Measurements from ENCODE around the gene HES4. TPM values are rescaled to one million over a fixed set of nuclear protein-coding genes. Genes with fewer than 3 reads are reported as not detected.

Gene HES4
- total RNA-seq, 1 experiment from 2014 or later: 233 TPM

DNA sequence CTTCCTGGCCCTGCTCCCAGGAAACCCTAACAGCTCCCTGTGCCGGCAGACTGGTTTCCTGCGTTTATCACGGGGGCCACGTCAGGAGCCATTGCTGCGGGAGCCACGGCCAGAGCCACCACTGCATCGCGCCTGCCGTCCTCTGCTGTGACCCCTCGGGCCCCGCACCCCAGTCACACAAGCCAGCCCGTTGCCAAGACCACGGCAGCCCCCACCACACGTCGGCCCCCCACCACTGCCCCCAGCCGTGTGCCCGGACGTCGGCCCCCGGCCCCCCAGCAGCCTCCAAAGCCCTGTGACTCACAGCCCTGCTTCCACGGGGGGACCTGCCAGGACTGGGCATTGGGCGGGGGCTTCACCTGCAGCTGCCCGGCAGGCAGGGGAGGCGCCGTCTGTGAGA, 48.1 kb upstream of the HES4 start:
- POLR2A ChIA-PET (ENCODE audit: unreplicated experiment): no interaction called here
- H3K4me2 ChIP-seq (ENCODE audit: low read length): no peak overlapping the region
- ATAC-seq: no peak
- H3K27ac ChIP-seq (ENCODE audit: low read length): no peak overlapping the region
- H2AFZ ChIP-seq (ENCODE audit: low read length): no peak overlapping the region
- intact Hi-C loops (cut with micrococcal nuclease): no loop called here
- DNase-seq: no peak
- no peaks in the 10 kb centered on the region for H3K27me3 ChIP-seq (ENCODE audit: low read length)
- CTCF ChIA-PET: no interaction called here
- H3K4me1 ChIP-seq (ENCODE audit: insufficient read depth, low read length): no peaks in the 10 kb centered on the region
- H3K79me2 ChIP-seq (ENCODE audit: low read length): peaks cover 9% of the 10 kb centered on the region
- TF ChIP-seq, protein P1, sequence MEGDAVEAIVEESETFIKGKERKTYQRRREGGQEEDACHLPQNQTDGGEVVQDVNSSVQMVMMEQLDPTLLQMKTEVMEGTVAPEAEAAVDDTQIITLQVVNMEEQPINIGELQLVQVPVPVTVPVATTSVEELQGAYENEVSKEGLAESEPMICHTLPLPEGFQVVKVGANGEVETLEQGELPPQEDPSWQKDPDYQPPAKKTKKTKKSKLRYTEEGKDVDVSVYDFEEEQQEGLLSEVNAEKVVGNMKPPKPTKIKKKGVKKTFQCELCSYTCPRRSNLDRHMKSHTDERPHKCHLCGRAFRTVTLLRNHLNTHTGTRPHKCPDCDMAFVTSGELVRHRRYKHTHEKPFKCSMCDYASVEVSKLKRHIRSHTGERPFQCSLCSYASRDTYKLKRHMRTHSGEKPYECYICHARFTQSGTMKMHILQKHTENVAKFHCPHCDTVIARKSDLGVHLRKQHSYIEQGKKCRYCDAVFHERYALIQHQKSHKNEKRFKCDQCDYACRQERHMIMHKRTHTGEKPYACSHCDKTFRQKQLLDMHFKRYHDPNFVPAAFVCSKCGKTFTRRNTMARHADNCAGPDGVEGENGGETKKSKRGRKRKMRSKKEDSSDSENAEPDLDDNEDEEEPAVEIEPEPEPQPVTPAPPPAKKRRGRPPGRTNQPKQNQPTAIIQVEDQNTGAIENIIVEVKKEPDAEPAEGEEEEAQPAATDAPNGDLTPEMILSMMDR (conservative IDR thresholded peaks at IDR 0.05; ENCODE audit: low read depth, low read length): no peak
- no peak for TF ChIP-seq EZH2 (IDR thresholded peaks at IDR 0.05; ENCODE audit: low read length, unreplicated experiment)
- no peak for TF ChIP-seq EZH2phosphoT487 (IDR thresholded peaks at IDR 0.05; ENCODE audit: borderline replicate concordance, low read length)
- H3K9me3 ChIP-seq (ENCODE audit: low read length): no peaks in the 10 kb centered on the region
- H3K36me3 ChIP-seq (ENCODE audit: low read depth, low read length): peaks cover 82% of the 10 kb centered on the region
- no peaks in the 10 kb centered on the region for H3F3A ChIP-seq (ENCODE audit: low read length, unreplicated experiment)
- H3K9me2 ChIP-seq (replicated peaks; ENCODE audit: low read length): no peaks in the 10 kb centered on the region
- H4K20me1 ChIP-seq (ENCODE audit: low read length): peaks cover 10% of the 10 kb centered on the region; the same call in 1 of the 2 replicates
- BruUV-seq (replicated peaks): no TSS peak
- H3K4me3 ChIP-seq (ENCODE audit: low read length): no peak overlapping the region
- H3K9ac ChIP-seq (ENCODE audit: low read length): no peak overlapping the region

DNA sequence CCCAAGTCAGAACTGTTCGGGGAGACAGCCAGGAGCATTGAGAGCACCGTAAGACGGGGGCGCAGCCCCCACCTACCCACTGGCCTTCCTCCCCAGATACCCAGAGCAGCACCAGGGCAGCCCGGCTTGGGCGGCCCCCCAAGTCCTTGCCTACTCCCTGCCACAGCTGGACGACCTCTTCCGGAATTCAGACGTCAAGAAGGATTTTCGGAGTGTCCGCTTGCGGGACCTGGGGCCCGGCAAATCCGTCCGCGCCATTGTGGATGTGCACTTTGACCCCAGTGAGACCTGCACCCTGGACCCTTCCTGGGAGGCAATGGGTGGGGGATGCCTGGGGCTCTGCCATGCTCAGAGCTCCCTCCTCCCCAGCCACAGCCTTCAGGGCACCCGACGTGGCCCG, 47.5 kb upstream of the HES4 start:
- H3K9ac ChIP-seq (ENCODE audit: low read length): no peak overlapping the region
- H3K4me3 ChIP-seq (ENCODE audit: low read length): no peak overlapping the region
- no peak for TF ChIP-seq EZH2 (IDR thresholded peaks at IDR 0.05; ENCODE audit: low read length, unreplicated experiment)
- no peak overlapping the region for H3K4me2 ChIP-seq (ENCODE audit: low read length)
- H2AFZ ChIP-seq (ENCODE audit: low read length): no peak overlapping the region
- no peak for ATAC-seq
- H3K9me2 ChIP-seq (replicated peaks; ENCODE audit: low read length): no peaks in the 10 kb centered on the region
- CTCF ChIA-PET: no interaction called here
- no peak overlapping the region for H3K27ac ChIP-seq (ENCODE audit: low read length)
- H3K9me3 ChIP-seq (ENCODE audit: low read length): no peaks in the 10 kb centered on the region
- H3K27me3 ChIP-seq (ENCODE audit: low read length): no peaks in the 10 kb centered on the region
- POLR2A ChIA-PET (ENCODE audit: unreplicated experiment): no interaction called here
- H4K20me1 ChIP-seq (ENCODE audit: low read length): peaks cover 15% of the 10 kb centered on the region
- DNase-seq: no peak
- no TSS peak for BruUV-seq (replicated peaks)
- H3K79me2 ChIP-seq (ENCODE audit: low read length): peaks cover 15% of the 10 kb centered on the region
- H3K4me1 ChIP-seq (ENCODE audit: insufficient read depth, low read length): no peaks in the 10 kb centered on the region
- peaks cover 81% of the 10 kb centered on the region for H3K36me3 ChIP-seq (ENCODE audit: low read depth, low read length)
- intact Hi-C loops (cut with micrococcal nuclease): no loop called here
- no peaks in the 10 kb centered on the region for H3F3A ChIP-seq (ENCODE audit: low read length, unreplicated experiment)

DNA sequence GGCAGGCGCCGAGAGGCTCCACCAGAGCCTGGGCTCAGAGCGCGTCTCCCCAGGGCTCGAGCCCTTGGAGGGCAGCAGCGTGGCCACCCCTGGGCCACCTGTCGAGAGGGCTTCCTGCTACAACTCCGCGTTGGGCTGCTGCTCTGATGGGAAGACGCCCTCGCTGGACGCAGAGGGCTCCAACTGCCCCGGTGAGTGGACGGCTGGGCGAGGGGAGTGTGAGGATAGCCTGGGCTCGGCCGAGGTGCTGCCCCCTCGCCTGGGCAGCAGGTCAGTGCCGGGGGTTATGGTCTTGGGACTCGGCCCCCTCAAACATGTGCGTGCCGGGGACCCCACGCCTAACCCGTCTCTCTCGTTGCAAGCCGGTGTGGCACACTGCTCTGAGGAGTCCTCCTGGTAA, 46.9 kb upstream of the HES4 start:
- Histone ChIP-seq H3K36me3 (ENCODE audit: low read depth, low read length) (peaks cover 81% of the 10 kb centered on the region), H3K9ac (ENCODE audit: low read length) (no peak overlapping the region), H3F3A (ENCODE audit: low read length, unreplicated experiment) (no peaks in the 10 kb centered on the region), H2AFZ (ENCODE audit: low read length) (no peak overlapping the region), H3K27me3 (ENCODE audit: low read length) (no peaks in the 10 kb centered on the region), H3K4me2 (ENCODE audit: low read length) (no peak overlapping the region), H4K20me1 (ENCODE audit: low read length) (peaks cover 22% of the 10 kb centered on the region), H3K9me3 (ENCODE audit: low read length) (no peaks in the 10 kb centered on the region), H3K79me2 (ENCODE audit: low read length) (peaks cover 21% of the 10 kb centered on the region), H3K27ac (ENCODE audit: low read length) (no peak overlapping the region), H3K9me2 (replicated peaks; ENCODE audit: low read length) (no peaks in the 10 kb centered on the region), H3K4me3 (ENCODE audit: low read length) (no peak overlapping the region), H3K4me1 (ENCODE audit: insufficient read depth, low read length) (no peaks in the 10 kb centered on the region)
- intact Hi-C loops (cut with micrococcal nuclease): no loop called here
- ATAC-seq (no peak), DNase-seq (no peak)
- ChIA-PET CTCF (no interaction called here), POLR2A (ENCODE audit: unreplicated experiment) (no interaction called here)
- no TSS peak for BruUV-seq (replicated peaks)
- TF ChIP-seq EZH2phosphoT487 (IDR thresholded peaks at IDR 0.05; ENCODE audit: borderline replicate concordance, low read length): no peak
- TF ChIP-seq, protein P1 (conservative IDR thresholded peaks at IDR 0.05; ENCODE audit: low read depth, low read length): no peak
- TF ChIP-seq EZH2 (IDR thresholded peaks at IDR 0.05; ENCODE audit: low read length, unreplicated experiment): no peak
